ACHN (cell line): ENCODE data around the gene NF1.

ENCODE experiments used
- DNase-seq: peaks from one replicate; pipeline ENCODE4 v3.0.0-alpha.2; 2015
- in situ Hi-C: cut with HindIII; loops from 2 replicates; pipeline ENCODE4 v1.10.0; 2017; ENCODE audit warnings: low sequenced_read_pairs, low pct_ligation_motif_present, low pct_unique_long_range_greater_than_20kb

NF1 gene

DNA sequence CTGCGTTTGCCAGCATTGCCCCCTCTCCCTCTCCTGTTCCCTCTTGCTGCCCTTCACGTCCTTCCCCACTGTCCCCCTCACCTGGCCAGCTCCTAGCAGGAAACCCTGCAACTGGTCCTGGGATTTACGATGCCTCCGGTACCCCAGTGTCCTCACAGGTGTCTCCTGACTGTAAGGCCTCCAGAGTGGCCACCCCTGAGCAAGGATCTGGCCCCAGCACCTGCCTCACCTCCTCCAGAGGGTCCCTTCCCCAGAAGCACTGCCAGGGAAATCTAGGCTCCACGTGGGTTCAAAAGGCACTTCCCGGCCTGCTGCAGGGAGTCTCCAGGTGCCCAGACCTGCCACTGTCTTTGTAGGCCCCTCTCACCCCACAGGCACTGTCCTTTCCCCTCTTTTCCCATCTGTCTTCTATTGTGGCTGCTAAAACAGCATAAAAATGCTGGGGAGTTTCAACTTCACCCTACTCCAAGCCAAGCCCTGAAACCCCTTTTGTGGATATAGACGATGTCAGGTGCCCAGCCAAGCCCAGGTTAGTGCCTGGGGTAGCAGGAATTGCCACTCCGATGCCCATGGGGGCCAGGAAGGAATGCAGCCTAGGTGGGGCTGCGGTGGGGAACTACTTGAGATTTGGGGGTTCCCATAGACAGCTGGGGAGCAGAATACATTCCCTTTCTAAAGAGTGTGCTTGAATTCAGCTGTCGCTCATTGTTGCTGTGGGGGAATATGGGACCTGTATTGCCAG lies 322.4 kb downstream of the NF1 start:
- DNase-seq = no peak
- in situ Hi-C loops = no loop called here

DNA sequence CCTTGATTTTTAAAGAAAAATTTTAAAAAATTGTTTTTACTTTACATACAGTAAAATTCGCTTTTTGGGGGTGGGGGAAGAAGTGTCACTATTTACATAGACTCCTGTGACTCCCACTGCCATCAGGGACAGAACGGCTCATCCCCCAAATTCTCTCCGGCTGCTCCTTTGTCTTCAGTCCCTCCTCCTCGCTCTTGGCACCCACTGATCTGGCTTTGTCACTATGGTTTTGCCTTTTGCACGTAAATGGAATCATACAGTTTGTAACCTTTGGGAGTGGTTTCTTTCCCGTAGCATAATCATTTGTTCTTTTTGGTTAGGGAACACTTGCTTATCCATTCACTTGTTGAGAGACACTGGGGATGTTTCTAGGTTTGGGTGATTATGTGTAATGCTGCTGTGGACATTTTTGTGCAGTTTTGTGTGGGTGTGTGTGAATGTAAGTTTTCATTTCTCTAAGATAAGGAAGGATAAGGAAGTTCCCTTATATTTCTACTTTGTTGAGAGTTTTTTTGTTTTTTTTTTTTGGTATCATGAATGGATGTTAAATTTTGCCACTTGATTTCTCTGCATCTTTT lies 324.1 kb downstream of the NF1 start:
- in situ Hi-C loops = no loop called here
- no peak for DNase-seq

DNA sequence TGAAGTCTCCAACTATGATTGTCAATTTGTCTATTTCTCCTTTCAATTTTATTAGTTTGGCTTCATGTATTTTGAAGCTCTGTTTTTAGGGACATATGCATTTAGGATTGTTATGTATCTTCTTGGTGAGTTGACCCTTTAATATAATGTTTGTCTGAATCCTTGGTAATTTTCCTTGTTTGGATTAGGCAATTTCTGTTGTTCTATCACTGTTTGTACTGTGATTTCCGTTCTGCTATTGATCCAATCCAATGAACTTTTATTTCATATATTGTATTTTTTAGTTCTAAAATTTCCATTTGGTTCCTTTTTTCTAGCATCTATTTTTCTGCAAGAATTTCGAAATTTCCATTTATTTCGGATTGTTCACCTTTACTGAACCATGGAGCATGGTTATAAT lies 327.7 kb downstream of the NF1 start:
- in situ Hi-C loops = no loop called here
- DNase-seq = no peak

DNA sequence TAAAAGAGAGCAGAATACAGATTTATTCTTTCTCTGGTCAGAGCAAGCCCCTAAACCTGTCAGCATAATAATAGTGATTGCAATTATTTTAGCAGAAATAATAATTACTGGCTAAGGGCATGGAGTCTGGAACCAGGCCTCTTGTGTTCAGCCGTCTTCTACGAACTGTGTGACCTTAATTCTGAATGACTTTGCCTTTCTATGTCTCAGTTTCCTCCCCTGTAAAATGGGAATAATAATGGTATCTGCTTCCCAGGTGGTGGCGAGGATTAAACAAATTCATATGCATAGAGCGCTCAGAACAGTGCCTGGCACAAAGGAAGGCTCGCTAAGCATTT lies 330.1 kb downstream of the NF1 start:
- DNase-seq = no peak
- in situ Hi-C loops = no loop called here

DNA sequence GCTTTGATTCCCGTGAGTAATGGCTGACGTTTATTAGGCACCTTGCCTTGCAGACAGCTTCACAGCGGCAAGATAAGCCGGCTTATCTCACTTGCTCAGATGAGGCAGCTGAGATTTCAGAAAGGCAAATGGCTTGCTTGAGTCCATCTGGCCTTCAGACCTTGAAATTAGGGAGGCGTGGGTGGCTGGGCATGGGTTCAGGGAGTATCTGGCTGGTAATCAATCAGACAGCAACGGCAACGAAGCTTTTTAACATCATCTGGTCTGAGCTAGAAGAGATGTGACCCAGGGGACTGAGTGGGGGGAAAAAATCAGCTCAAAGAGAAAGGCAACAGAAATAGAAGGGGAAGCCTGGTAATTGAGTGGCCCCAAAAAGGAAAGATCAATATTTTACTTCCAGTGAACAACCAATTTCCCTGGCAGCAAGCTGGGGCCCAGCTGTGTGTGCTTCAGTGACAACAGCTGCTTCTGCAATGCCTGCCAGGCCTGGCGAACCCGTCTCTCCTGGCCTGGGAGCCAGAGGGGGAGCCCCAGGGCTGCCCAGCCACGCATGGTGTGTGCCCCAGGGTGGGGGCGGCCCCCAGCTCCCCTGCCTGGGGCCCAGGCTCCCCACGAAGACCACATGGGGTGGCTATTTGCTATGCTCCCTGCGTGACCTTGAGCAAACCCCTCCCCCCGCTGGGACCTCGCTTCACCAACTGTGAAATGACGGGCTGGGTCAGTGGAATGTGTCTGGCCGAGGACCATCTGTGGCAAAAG lies 330.7 kb downstream of the NF1 start:
- in situ Hi-C loops = no loop called here
- no peak for DNase-seq
